Measurements from ENCODE around the gene TRMT1. TPM values are rescaled to one million over a fixed set of nuclear protein-coding genes. Genes with fewer than 3 reads are reported as not detected.
"Not testable (repeated sequence)": the region's sequence is repeated elsewhere in the genome, so short reads cannot be mapped to it uniquely, and the experiment has no call there.

The TRMT1 gene
- total RNA-seq, 1 donor from 2014 or later: 3.9 TPM

DNA sequence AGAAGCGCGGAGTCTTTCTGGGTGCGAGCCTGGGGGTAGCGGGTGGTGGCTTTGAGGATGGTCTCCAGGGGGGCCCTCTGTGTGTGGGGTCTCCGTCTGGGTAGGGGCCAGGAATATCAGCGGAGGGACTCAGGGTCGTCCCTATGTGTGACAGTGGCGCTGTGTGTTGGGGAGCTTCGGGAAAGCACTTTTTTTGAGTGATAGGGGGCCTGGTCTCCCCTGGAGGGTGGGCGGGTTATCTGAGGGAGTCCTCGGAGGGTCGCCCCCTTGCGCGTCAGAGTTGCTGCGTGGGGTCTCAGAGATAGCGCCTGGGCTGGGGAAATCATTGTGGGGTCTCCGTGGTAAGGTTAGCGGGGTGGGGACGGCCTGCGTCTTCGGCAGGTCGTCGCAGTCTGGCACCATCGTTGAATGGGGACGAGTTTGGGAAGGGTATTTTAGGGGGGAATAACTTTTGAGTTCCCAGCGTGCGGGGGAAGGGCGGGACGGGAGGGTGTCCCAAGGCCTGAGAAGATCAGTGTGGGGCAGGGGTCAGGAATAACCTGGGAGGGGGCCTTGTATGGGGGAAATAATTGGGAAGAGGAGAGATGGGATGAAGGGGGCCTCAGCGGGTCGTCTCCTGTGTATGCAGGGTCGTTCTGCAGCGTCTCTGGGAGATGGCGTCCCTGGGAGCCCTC, 34.5 kb upstream of the TRMT1 start:
- no peak for DNase-seq (ENCODE audit: low spot score)

DNA sequence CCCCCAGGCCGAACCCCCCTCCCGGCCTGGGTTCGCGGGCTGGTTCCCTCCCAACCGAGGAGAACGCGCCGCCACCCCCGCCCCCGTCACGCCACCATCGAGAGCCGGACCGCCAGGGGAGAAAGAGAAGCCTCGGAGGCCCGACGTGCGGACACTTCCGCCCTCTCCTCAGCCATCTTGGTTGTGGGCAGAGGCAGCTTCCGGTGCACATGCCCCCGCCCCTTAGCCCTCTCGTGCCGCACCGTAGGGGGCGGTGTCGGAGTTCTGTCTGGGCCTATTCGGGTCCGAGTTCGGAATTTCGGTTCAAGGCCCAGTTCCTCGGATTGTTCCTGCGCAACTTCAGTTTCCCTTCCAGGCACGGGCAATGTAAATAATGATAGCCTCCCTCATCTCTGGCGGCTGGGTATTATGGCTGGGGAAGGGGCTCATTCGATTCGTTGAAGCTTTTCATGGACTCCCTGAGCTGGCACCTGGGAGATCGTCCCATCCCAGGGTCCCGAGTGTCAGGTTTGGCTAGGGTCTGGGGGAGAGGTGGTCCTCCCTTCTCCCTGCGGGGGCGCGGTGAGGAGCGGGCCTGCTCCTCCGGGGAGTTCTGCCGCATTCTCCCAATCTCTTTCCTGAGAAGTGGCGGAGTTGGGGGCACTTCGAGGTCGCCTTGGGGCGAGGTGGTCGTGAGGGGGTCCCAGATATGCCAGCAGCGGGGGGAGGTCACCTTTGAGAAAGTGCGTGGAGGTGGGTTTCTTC, 33.8 kb upstream of the TRMT1 start, which contains the start of the genes IER2 and STX10:
IER2 (plus strand) TSS at position 225 of the 744 bp plus-strand sequence. CDS start 2,776 bp downstream, outside the sequence.
STX10 (minus strand) TSS at position 189 of the 744 bp plus-strand sequence. CDS start 202 bp downstream, outside the sequence.
- DNase-seq (ENCODE audit: low spot score): peak; percentile 98

DNA sequence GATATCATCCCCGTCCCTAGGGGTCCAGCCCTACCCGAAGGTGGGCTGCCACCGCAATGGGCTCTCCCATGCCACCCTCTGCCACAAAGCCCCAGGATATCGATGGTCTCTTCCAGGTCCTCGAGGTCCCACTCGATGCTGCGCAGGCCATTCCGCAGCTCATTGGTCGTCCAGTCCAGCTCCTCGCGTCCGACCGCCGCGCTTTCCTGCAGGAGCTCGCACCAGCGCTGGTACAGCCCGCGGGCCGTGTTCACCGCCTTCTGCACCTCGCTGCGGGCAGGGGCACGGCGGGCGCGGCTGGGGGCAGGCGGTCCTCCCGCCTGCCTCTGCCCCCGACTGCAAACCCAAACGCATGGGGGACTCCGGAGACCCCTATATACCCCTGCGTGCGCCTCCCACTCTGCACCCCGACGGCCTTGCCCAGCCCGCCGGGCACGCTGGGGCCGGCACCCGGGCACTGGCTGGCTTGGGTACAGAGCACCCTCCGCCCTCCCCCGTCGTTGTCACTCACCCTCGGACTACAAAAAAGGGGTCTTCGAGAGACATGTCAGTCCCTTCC, 33.2 kb upstream of the TRMT1 start:
- peak; percentile 61 for DNase-seq (ENCODE audit: low spot score)

DNA sequence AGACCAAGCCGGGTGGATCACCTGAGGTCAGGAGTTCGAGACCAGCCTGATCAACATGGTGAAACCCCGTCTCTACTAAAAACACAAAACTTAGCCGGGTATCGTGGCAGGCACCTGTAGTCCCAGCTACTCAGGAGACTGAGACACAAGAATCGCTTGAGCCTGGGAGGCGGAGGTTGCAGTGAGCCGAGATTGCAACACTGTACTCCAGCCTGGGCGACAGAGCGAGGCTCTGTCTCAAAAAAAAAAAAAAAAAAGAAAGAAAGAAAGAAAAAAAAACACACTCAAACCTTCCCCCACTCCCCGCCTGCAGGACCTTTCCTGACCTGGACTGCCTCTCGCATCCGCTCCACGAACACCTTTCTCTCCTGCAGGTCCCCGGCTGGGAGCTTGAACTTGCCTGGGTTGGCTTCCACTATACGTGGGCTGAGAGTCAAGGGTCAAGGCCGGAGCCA, 32.7 kb upstream of the TRMT1 start:
- DNase-seq (ENCODE audit: low spot score): not testable (repeated sequence)

DNA sequence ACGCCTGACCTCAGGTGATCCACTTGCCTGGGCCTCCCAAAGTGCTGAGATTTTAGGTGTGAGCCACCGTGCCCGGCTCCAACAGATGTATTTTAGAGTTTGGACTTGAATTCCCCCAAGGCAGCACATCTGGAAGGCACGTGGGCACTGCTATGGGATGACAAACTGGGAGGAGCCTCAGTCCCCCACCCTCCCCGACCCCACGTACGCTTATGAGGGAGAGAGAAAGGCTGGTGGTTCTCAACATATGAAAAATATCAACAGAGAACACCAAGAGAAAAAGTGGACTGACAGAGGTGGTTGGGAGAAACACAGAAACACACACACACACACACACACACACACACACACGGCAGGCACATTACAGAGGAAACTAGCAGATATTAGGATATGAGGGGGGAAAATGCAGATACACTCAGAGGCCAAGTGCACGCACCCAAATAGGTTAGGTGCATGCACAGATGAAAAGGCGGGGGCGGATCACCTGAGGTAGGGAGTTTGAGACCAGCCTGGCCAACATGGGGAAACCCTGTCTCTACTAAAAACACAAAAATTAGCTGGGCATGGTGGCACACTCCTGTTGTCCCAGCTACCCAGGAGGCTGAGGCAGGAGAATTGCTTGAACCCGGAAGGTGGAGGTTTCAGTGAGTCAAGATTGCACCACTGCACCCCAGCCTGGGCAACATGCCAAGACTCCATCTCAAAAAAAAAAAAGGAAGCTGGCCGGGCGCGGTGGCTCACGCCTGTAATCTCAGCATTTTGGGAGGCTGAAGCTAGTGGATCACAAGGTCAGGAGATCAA, 30.4 kb upstream of the TRMT1 start:
- DNase-seq (ENCODE audit: low spot score): no peak

DNA sequence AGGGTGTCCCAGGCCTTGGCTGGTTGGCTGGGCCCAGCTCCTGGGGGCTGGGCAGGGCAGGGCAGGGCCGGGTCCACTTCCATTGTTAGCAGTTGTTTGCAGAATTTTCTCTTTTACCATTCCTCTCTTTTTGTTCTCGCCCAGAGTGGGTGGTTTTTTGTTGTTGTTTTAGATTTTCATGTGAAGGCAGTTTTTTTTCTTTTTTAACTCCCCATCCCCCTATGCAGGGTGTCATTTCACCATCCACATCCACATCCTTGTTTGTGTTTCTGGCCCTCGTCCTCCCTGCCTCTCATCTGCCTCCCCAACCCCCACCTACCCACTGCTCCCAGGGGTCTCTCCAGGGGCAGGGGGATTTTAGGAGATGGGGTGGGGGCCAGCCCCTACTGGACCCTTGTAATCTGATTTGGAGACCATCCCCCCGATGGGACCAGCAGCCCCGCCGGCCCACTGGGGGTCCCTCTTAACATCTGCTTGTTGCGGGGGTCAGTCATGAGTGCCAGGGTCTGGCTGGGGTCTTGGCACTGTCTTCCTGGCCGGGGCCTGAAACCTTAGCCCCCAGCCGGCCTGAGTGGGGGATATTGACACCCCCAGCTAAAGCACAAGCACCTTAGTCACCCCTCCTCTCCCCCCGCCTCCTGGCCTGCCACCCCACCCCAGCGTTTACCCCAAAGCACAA, 23.2 kb upstream of the TRMT1 start:
- no peak for DNase-seq (ENCODE audit: low spot score)

DNA sequence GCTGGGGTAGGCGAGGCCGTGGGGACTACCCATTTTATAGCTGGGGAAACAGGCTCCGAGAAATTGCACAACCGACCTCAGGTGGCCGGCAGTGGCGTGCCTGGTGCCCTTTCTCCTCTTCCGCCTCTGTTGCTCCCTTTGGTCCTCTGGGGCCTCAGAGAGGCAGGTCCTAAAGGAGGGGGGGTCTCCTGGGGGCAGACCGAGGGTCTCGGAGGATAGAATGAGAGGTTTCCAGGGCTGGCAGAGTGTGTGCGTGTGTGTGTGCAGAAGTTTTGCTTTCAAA, 22.3 kb upstream of the TRMT1 start:
- DNase-seq (ENCODE audit: low spot score): no peak

DNA sequence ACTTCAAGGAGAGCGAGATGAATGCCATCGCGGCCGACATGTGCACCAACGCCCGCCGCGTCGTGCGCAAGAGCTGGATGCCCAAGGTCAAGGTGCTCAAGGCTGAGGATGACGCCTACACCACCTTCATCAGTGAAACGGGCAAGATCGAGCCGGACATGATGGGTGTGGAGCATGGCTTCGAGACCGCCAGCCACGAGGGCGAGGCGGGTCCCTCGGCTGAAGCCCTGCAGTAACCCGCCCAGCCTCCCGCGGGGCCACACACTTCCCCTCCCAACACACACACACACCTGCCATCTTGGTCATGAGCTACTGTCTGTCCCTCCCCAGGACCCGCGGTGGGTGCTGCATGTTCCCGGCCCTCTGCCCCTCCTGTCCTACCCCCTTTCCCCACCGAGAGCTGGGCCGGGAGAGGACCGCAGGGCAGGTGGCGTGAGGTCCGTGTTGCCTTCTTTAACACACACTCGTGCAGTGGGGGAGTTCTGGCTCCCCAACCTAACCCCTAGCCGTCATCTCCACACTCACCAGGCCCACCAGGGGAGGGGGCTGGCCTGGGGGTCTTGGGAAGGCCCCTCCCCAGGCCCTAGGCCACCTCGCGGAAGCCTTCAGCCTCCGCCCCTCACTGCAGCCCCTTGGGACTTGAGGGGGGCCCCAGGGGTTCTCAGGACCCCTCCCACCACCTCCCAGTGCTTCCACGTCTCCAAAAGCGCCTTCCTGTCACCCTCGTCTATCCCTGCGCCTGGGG, 21.8 kb upstream of the TRMT1 start:
- no peak for DNase-seq (ENCODE audit: low spot score)

DNA sequence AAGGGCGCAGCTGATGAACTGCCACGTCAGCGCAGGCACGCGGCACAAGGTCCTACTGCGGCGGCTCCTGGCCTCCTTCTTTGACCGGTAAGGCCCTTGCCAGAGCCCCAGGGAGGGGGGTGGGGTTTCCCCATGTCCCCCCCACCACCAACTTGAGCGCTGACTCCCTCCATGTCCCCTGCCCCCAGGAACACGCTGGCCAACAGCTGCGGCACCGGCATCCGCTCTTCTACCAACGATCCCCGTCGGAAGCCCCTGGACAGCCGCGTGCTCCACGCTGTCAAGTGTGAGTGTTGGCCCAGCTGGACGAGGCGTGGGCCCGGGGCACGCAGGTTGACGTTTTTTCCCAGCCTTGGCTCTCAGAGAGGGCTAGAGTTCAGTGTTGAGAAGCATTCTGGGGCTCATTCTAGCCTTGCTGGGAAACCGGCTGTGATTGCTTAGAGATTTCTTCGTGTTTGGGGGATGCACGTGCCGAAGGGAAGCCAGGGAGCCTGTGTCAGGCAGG, 20.8 kb upstream of the TRMT1 start:
- no peak for DNase-seq (ENCODE audit: low spot score)

DNA sequence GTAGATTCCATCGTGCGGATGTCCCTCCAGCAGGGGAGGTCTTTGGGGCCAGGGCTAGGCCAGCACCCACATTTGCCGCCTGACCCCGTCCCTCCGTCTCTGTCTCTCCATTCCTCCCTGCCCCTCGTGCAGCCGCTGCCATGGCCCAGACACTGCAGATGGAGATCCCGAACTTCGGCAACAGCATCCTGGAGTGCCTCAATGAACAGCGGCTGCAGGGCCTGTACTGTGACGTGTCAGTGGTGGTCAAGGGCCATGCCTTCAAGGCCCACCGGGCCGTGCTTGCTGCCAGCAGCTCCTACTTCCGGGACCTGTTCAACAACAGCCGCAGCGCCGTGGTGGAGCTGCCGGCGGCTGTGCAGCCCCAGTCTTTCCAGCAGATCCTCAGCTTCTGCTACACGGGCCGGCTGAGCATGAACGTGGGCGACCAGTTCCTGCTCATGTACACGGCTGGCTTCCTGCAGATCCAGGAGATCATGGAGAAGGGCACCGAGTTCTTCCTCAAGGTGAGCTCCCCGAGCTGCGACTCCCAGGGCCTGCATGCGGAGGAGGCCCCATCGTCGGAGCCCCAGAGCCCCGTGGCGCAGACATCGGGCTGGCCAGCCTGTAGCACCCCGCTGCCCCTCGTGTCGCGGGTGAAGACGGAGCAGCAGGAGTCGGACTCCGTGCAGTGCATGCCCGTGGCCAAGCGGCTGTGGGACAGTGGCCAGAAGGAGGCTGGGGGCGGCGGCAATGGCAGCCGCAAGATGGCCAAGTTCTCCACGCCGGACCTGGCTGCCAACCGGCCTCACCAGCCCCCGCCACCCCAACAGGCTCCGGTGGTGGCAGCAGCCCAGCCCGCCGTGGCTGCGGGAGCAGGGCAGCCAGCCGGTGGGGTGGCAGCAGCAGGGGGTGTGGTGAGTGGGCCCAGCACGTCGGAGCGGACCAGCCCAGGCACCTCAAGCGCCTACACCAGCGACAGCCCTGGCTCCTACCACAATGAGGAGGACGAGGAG, 18.8 kb upstream of the TRMT1 start:
- no peak for DNase-seq (ENCODE audit: low spot score)

DNA sequence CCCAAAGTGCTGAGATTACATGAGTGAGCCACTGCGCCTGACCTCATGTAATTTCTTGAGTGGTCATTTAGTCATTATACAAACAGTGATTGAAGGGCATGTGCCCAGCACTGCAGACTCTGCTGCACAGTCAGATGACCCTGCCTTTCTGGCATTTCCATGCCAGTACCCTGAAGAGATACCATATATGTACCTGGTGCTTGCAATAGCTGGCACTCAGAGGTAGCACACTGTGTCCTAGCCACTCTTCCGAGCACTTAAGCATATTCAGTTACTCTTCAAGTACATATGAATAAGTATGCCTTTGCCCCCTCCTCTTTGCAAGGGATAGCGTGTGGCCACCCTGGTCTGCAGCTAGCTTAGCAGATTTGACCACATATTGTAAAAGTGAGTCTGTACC, 18.1 kb upstream of the TRMT1 start:
- DNase-seq (ENCODE audit: low spot score): no peak

DNA sequence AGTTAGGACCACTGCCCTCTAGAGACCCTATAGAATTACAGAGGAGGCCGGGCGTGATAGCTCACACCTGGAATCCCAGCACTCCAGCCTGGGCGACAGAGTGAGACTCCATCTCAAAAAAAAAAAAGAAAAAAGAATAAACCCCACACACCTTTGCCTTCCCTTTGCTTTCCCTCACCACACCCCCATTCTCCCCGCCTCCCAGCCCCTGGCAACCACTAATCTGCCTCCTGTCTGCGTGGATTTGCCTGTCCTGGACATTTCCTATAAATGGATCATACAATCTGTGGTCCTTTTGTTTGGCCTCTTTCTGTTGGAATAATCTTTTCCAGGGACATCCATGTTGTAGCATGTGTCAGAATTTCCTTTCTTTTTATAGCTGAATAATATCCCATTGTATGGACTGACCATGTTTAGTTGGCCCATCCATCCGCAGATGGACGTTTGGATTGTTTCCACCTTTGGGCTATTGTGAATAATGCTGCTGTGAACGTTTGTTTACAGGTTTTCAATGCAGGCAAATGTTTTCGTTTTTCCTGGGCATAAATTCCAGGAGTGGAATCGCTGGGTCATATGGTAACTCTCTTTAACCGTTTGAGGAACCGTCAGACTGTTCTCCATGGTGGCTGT, 16.8 kb upstream of the TRMT1 start:
- DNase-seq (ENCODE audit: low spot score): no peak

DNA sequence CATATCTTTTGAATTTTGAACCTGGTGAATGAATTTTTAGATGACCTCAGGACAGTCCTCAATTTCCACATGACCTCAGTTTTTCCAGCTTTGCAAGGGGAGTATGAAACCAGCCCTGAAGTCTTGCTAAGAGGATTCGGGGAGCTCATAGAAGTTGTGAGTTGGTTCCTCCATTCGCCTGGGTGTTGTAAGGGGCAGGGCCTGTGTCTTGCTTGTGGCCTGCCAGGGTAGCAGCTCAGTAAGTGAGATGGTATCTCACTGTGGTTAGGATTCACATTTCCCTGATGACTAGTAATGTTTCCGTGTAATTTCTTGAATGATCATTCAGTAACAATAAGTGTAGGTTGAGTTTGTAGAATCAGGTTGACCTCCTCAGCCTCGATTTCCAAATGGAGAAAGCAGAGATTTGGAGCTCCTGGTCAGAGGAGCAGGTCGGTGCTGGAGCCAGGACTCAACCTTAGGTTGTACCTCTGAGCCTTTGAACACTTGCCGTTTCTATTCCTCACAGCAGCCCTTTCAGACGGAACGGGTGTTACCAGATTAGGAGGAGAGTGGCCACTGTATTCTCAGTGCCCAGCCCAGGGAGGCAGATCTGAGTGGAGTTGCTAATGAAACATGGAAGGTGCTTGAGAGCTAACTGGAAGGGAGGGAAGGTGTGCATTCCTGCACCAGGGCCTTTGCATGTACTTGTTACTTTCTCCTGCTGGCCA, 16.1 kb upstream of the TRMT1 start:
- no peak for DNase-seq (ENCODE audit: low spot score)

DNA sequence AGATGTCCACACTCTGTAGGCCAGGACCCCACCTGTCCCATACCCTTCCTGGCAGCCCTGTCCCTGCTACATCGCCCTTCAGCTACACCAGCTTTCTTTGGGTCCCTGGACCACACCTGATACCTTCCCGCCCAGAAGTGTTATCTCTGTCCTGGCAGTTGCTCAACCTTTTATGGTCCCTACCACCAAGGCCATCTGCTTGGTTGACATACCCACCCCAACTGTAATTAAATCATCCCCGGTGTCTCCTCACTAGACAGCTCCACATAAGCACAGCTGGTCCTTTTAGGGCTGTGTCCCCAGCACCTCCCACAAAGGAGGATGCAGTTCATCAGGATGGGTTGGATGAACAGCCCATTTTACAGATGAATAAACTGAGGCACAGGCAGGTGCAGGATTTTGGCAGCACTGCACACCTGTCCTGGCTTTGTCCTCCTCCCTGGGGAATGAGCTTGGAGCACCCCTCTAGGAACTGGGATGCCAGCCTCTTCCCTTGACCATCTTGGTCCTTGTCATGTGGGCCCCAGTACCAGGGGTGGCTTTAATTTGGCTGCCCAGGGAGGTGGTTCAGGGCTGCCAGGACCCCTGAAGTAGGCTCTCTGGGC, 14.4 kb upstream of the TRMT1 start:
- DNase-seq (ENCODE audit: low spot score): no peak

DNA sequence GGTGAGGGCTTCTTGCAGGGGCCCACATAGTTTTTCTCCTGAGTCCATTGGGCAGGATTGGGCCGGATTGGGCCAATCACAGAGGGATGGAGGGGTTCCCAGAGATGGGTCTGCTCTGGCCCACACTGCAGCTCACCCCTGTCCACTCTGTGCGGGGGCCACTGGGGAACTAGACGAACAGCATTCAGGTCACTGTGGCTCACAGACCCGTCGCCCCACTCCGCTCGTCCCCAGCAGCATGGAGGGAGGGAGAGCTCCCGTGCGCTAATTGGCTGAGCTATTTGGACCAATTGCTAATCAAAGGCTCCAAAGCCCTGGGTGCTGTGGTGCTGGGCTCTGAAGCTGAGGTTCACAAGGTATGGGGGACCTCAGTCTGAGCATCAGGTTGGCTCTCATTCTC, 12.8 kb upstream of the TRMT1 start:
- DNase-seq (ENCODE audit: low spot score): no peak

DNA sequence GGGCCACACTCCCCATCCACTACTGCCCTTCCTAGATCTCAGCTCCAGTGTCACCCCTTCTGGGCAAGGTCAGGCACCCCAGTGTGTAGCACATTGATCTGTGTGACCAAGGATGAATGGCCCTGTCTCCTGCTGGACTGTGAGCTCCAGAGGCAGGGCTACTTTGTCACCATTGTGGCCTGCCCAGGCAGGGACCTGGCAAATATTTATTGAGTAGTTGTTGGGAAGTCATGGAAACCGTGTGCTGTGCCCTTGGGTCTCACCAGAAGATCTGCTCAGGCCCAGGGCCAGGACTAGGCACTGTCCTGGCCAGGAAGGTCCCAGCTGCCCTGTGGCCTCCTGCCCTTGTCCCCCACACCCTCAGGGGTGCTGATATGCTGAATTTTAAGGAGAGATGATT, 12.0 kb upstream of the TRMT1 start:
- no peak for DNase-seq (ENCODE audit: low spot score)

DNA sequence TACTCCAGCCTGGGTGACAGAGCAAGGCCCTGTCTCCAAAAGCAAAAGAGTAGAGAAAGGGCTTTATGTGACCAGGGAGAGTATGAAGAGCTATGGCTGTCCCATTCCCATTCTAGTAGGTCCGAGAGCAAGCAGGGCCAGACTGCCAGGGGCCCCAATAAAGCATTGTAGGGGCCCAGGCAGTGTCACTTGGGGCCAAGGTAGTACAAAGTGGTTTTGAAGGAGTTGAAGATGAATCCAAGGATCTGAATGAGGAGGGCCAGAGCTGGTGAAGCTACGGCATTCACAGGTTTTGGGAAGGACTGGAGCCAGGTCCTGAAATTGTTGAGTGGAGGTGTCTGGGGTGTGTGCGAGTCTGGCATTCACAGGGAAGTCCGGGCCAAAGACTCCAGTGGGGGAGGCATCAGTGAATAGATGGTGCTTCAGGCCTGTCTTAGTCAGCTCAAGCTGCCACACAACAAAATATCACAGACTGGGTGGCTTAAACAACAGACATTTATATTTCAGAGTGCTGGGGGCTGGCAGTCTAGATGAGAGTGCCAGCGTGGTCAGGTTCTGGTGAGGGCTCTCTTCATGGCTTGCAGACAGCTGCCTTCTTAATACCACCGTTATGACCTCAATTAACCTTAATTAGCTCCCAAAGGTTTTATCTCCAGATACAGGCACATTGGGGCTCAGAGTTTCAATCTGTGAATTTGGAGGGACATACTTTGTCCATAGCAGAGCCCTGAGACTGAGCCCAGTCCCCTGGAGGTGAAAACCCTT, 11.5 kb upstream of the TRMT1 start:
- DNase-seq (ENCODE audit: low spot score): no peak
